ENCODE measurements around the gene PFAS.
A peak's percentile ranks its signal among the peaks of the same experiment; 100 is the strongest.

The PFAS gene

GRCh38 chr17:8225813-8226535 lies 23.1 kb upstream of the PFAS start:
- no peak for TF ChIP-seq EZH2 (IDR thresholded peaks at IDR 0.05)
- peak overlapping the region; percentile 75 for H3K4me3 ChIP-seq
- no peaks in the 10 kb centered on the region for H3K9me3 ChIP-seq (ENCODE audit: low read depth, low read length)
- H3K36me3 ChIP-seq (ENCODE audit: insufficient read depth, low read length): peaks cover 25% of the 10 kb centered on the region; the same call in 1 of the 2 replicates
- no peak for DNase-seq (ENCODE audit: low read depth, low spot score)
- H3K9ac ChIP-seq (ENCODE audit: insufficient read length): peak overlapping the region; percentile 82
- peak overlapping the region; percentile 97 for H3K27ac ChIP-seq

GRCh38 chr17:8226536-8227237 lies 22.4 kb upstream of the PFAS start:
- Histone ChIP-seq H3K36me3 (ENCODE audit: insufficient read depth, low read length) (peaks cover 30% of the 10 kb centered on the region; the same call in 1 of the 2 replicates), H3K27ac (peak overlapping the region; percentile 97), H3K4me3 (peak overlapping the region; percentile 75), H3K9me3 (ENCODE audit: low read depth, low read length) (no peaks in the 10 kb centered on the region), H3K9ac (ENCODE audit: insufficient read length) (peak overlapping the region; percentile 82)
- DNase-seq (ENCODE audit: low read depth, low spot score): no peak
- peak; percentile 79 for TF ChIP-seq POLR2AphosphoS5 (IDR thresholded peaks at IDR 0.05; ENCODE audit: borderline replicate concordance, low read depth, low read length)
- no peak for TF ChIP-seq FOXP2 (optimal IDR thresholded peaks at IDR 0.05; ENCODE audit: control extremely low read depth, extremely low read length, insufficient read depth)
- TF ChIP-seq EZH2 (IDR thresholded peaks at IDR 0.05): no peak

GRCh38 chr17:8227238-8227581 lies 21.9 kb upstream of the PFAS start:
- Histone ChIP-seq H3K9me3 (ENCODE audit: low read depth, low read length) (no peaks in the 10 kb centered on the region), H3K36me3 (ENCODE audit: insufficient read depth, low read length) (peaks cover 34% of the 10 kb centered on the region; the same call in 1 of the 2 replicates), H3K9ac (ENCODE audit: insufficient read length) (peak overlapping the region; percentile 82), H3K4me3 (peak overlapping the region; percentile 75), H3K27ac (peak overlapping the region; percentile 97)
- no peak for DNase-seq (ENCODE audit: low read depth, low spot score)
- TF ChIP-seq POLR2AphosphoS5 (IDR thresholded peaks at IDR 0.05; ENCODE audit: borderline replicate concordance, low read depth, low read length) (no peak), EZH2 (IDR thresholded peaks at IDR 0.05) (no peak), FOXP2 (optimal IDR thresholded peaks at IDR 0.05; ENCODE audit: control extremely low read depth, extremely low read length, insufficient read depth) (no peak)

- Histone ChIP-seq H3K9me3 (ENCODE audit: low read depth, low read length) (no peaks in the 10 kb centered on the region), H3K9ac (ENCODE audit: insufficient read length) (no peak overlapping the region), H3K4me3 (no peak overlapping the region), H3K27ac (no peak overlapping the region), H3K36me3 (ENCODE audit: insufficient read depth, low read length) (peaks cover 48% of the 10 kb centered on the region; the same call in 1 of the 2 replicates)
- no peak for TF ChIP-seq FOXP2 (optimal IDR thresholded peaks at IDR 0.05; ENCODE audit: control extremely low read depth, extremely low read length, insufficient read depth)
- TF ChIP-seq POLR2AphosphoS5 (IDR thresholded peaks at IDR 0.05; ENCODE audit: borderline replicate concordance, low read depth, low read length): no peak
- TF ChIP-seq EZH2 (IDR thresholded peaks at IDR 0.05): no peak
- no peak for DNase-seq (ENCODE audit: low read depth, low spot score)
These were observed 17.4 kb upstream of the PFAS start for GRCh38 chr17:8231701-8232100.

DNA sequence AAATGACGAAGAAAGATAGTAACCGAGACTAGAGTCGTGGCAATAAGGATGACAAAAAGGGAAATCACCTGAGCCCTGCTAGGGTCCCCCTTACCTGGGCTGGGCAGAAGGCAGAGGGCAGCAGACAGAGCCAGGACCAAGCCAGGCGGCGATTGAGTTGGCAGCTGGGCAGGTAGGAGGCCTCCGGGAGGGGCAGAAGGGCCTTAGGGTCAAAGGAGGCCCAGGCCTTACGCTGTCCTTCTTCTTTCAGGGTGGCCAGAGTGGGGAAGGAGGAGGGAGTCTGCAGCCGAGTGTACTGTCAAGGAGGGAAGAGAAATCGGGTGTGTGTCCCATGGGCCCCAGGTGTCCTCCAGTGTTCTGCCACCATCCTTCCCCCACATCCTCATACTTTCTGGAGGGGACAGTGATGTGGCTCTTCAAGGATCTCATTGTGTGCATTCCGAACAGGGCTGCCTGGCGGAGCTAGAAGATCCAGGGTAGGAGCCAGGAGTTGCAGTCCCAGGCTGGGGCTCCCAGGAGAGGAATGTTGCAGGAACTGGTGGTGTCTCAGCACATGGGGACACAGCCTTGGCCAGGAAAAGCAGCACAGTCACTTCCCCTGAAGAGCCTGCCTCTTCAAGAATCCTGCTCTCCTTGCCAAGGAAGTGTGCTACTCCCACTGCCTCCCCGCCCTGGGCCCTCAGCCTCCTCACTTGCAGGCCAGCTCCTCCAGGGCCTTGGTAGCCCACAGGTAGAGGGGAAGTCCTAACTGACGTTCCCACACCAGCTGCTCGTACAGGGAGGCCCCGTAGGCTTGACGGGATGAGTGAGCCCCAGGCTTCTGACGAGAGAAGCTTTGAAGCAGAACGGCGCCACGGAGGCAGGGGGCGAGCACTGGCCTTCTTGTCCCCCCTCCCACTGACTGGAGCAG lies 14.5 kb upstream of the PFAS start:
- TF ChIP-seq POLR2AphosphoS5 (IDR thresholded peaks at IDR 0.05; ENCODE audit: borderline replicate concordance, low read depth, low read length) (no peak), EZH2 (IDR thresholded peaks at IDR 0.05) (no peak), FOXP2 (optimal IDR thresholded peaks at IDR 0.05; ENCODE audit: control extremely low read depth, extremely low read length, insufficient read depth) (no peak)
- H3K36me3 ChIP-seq (ENCODE audit: insufficient read depth, low read length): peaks cover 35% of the 10 kb centered on the region; the same call in 1 of the 2 replicates
- no peak overlapping the region for H3K27ac ChIP-seq
- H3K4me3 ChIP-seq: no peak overlapping the region
- no peak overlapping the region for H3K9ac ChIP-seq (ENCODE audit: insufficient read length)
- no peak for DNase-seq (ENCODE audit: low read depth, low spot score)
- no peaks in the 10 kb centered on the region for H3K9me3 ChIP-seq (ENCODE audit: low read depth, low read length)

GRCh38 chr17:8235676-8236075 lies 13.4 kb upstream of the PFAS start:
- DNase-seq (ENCODE audit: low read depth, low spot score): no peak
- Histone ChIP-seq H3K9me3 (ENCODE audit: low read depth, low read length) (no peaks in the 10 kb centered on the region), H3K4me3 (no peak overlapping the region), H3K9ac (ENCODE audit: insufficient read length) (no peak overlapping the region), H3K27ac (no peak overlapping the region), H3K36me3 (ENCODE audit: insufficient read depth, low read length) (peaks cover 26% of the 10 kb centered on the region; the same call in 1 of the 2 replicates)
- TF ChIP-seq FOXP2 (optimal IDR thresholded peaks at IDR 0.05; ENCODE audit: control extremely low read depth, extremely low read length, insufficient read depth): no peak
- TF ChIP-seq EZH2 (IDR thresholded peaks at IDR 0.05): no peak
- TF ChIP-seq POLR2AphosphoS5 (IDR thresholded peaks at IDR 0.05; ENCODE audit: borderline replicate concordance, low read depth, low read length): no peak

DNA sequence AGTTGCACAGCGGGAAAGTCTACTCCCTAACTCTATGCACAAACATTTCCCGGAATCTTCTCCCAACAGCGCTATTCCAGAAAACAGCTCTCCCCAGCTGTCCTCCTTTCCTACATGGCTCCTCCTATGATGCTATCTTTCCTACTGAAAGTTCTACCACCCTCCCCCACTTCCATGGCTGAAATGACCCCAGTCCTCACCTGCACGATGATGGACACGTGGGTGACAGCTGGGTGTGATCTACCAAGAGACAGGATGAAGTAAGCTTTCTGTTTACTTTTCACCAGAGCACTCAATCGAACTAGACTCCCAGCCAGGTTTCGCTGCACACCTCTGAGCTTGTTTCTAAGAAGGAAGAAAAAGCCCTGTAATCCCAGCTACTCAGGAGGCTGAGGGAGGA lies 11.9 kb upstream of the PFAS start:
- no peak overlapping the region for H3K9ac ChIP-seq (ENCODE audit: insufficient read length)
- peaks cover 17% of the 10 kb centered on the region; the same call in 1 of the 2 replicates for H3K36me3 ChIP-seq (ENCODE audit: insufficient read depth, low read length)
- TF ChIP-seq POLR2AphosphoS5 (IDR thresholded peaks at IDR 0.05; ENCODE audit: borderline replicate concordance, low read depth, low read length) (no peak), EZH2 (IDR thresholded peaks at IDR 0.05) (no peak), FOXP2 (optimal IDR thresholded peaks at IDR 0.05; ENCODE audit: control extremely low read depth, extremely low read length, insufficient read depth) (no peak)
- no peak for DNase-seq (ENCODE audit: low read depth, low spot score)
- H3K9me3 ChIP-seq (ENCODE audit: low read depth, low read length): no peaks in the 10 kb centered on the region
- no peak overlapping the region for H3K4me3 ChIP-seq
- no peak overlapping the region for H3K27ac ChIP-seq

GRCh38 chr17:8237886-8238285 lies 11.2 kb upstream of the PFAS start:
- H3K4me3 ChIP-seq: no peak overlapping the region
- H3K27ac ChIP-seq: no peak overlapping the region
- H3K36me3 ChIP-seq (ENCODE audit: insufficient read depth, low read length): peaks cover 10% of the 10 kb centered on the region; the same call in 1 of the 2 replicates
- H3K9ac ChIP-seq (ENCODE audit: insufficient read length): no peak overlapping the region
- no peaks in the 10 kb centered on the region for H3K9me3 ChIP-seq (ENCODE audit: low read depth, low read length)
- TF ChIP-seq POLR2AphosphoS5 (IDR thresholded peaks at IDR 0.05; ENCODE audit: borderline replicate concordance, low read depth, low read length): no peak
- no peak for TF ChIP-seq EZH2 (IDR thresholded peaks at IDR 0.05)
- no peak for TF ChIP-seq FOXP2 (optimal IDR thresholded peaks at IDR 0.05; ENCODE audit: control extremely low read depth, extremely low read length, insufficient read depth)
- DNase-seq (ENCODE audit: low read depth, low spot score): no peak

All from SK-N-MC (cell line).